Stimulated activated CD4-positive, alpha-beta T cell treated with anti-CD3 and anti-CD28 coated beads, Interleukin-2, amount 100 ng/mL, for 24 hours (primary cell): ENCODE results near the gene KLF13.

Source experiments
- DNase-seq, 2 donors: peaks; one replicate each; pipeline ENCODE4 v3.0.0-alpha.2; 2020

Gene KLF13

DNA sequence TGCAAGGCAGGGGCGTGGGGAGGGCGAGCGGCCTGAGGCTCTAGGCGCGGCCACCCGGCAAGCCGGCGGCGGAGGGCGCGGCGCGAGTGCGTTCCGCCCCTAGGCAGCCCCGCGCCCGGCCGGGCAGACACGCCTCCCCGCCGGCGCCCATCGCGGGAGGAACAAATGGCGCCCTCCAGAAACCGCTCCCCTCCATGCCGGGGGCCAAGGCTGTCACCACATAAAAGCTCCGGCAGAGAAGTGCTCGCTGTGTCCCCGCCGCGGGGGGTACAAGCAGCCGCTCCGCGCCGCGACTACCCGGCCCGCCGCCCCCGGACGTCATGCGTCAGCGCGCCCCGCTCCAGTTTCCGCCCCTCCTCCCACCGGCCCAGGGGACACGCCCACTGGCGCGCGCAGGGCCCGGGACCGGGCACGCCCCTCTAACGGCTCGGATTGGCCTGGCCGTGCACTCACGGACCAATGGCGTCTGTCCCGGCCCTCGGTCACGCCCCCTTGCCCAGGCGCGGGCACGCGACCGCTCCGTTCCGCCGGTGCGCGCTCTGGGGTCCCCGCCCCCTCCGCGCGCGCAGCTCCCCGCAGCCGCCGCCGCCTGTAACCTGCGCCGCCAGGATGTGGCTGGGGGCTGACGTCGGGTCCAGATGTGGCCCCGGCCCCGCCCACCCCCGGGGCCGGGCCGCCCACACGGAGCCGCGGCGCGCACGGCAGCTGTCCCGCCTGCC, at the start of gene KLF13:
Gene KLF13, plus strand, starts transcription at position 680 of the 719 bp plus-strand sequence. CDS start 378 bp downstream, outside the sequence.
- DNase-seq: peak; percentile 99 to 100

DNA sequence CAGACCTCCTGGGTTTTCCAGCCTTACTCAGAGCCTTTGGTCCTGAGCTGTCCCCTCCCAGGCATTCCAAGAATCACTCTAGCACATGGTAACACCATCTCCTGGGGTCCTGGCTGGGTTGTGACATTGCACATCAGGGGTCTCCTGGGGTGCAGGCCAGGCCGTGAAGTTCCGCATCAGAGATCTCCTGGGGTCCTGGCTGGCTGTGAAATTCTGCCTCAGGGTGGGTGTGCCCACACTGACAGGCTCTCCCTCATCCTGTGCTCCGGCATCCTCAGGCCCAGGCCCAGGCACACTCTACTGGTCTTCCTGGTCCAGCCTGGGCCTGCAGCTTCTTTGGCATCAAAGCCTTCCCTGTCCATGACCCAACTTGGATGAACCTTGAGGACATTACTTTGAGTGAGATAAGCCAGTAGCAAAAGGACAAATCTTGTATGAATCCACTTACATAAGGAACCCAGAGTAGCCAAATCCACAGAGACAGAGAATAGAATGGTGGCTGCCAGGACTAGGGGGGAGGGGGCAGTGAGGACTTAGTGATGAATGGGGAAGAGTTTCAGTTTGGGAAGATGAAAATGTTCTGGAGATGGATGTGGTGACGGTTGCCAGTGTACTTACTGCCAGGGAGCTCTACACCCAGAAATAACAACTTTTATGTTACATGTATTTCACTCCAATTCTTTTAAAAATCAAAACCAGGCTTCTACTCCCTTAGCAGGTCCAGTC, 49.1 kb upstream of the KLF13 start:
- DNase-seq: no peak

DNA sequence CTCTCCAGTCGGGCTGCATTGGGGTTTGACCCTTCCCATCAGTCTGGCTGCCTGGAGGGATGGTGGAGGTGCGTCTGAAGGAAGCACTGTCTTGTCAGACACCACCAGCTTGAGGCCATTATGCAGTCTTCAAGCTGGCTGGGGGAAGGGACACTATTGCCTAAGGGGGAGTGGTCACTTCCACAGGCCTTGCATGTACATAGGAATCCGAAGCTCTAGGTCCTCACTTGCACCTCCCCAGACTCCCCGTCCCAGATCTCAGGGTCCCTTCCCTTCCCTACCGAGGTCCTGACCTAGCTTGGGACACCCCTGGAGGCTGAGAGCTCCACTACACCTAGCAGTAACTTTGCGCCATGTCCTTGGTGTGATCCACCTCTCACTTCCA, 48.6 kb upstream of the KLF13 start:
- DNase-seq: peak in 1 of 2 donors; percentile 14

DNA sequence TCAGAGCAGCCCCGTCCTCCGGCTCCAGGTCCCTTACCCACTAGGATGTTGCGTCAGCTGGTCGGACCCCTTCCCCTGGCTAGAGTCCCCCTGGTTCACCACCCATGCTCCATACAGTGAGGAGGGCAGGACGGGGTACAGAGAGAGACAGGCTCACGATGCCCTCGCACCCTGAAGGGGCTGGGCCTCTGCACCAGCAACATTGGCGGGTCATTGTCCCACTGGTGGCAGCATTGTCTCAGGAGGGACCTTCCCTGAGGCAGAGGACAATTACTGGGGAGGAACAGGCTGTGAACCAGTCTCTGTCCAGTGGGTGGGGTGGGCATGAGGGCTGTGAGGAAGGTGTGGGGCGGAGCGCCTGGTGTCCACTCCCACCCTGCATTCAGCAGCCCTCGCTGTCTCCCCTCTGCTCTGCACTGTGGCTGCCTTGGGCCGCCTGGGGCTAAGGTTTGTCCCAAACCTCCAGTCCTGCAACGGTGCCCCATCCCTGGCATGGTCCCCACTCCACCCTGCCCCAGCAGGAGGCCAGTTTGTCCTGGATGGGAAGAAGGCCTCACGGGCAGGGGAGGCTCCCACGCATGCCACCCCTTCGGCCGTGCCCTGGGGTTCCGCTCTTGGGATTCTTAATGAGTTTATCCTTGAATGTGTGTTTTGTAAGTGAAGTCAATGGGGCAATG, 48.0 kb upstream of the KLF13 start:
- peak in 1 of 2 donors; percentile 14 for DNase-seq

DNA sequence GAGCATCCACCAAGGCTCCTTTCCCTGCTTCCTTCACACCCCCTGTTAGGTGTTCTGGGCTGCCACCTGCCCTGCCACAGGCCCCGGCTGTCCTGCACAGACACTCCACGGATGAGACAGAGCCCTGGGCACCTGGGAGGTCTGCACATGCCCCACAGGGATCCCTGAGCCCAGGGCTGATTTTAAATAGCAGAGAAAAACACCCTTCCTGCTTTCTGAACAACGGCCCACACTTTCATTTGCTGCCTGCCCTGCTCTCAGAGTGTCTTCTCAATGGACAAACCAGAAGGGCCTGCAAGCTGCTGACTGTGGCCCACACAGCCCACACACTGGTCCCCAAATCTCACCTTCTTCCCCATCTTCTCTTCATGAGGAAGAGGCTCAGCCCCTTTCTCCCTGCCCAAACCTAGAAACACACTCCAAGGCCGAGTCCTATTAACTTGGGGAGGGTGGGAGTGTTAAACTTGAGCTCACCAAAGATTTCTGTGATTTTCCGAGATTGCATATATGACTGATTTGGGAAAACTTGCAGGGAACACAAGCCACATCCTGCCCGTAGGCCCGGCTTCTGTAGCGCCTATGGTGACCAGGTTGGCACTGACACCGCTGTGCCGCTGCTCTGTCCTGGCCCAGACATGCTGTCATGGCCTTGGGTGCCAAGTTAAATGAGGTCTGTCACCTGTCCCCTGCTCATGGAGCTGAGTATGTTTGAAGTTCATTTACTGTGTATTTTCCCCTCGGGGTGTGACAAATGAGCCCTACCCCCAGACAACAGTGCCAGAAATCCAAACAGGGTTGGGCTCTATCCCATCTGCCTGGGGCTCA, 47.2 kb upstream of the KLF13 start:
- DNase-seq: peak in 1 of 2 donors; percentile 15

DNA sequence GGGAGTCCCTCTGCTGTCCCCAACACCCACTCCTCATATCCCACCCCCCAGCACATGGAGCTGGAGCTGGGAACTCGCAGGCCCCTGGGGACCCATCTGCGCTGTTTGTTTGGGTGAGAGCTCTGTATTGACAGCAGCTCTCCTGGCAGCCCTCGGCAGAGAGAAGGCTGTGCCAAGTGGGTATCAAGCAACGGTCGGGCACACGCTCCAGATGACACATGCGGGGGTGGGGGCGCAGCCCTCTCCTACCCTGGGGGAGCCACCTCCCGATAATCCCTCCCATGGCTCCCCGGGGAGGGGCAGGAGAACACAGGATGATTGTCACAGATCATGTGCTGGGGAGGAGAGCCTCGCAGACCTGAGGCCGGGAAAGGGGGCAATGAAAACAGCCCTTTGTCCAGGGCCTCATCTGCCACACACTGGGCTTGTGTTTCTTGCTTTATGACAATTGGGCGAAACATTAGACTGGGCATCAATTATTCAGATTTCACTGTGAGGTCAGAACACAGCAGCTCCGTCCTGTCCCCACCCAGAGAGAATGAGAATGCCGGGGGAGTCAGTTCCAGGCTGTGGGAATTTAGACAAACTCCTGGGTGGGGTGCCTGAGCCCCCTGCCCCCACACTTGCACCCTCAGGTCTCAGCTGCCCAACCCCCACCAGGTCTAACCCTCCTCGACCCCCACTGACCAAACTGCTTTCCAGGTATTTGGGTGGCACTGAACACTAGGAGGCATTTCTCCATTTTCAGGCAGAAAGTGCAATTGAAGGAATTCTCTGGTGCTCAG, 46.4 kb upstream of the KLF13 start:
- DNase-seq: no peak

DNA sequence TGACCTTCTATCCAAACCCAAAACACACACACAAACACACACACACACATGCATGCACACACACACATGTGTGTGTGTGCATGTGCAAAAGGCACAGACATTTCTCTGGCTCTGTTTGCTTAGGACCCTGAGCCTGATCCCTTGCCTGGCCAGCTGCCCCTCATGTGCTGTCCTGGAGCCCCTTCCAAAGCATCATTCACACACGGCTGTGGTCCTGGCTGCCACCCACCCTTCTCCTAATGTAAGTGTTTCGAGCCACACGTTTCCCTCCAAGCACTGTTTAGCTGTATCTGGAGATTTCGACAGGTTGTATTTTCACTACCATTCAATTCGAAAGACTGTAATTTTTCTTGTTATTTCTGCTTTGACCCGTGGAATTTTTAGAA, 45.8 kb upstream of the KLF13 start:
- DNase-seq: no peak

DNA sequence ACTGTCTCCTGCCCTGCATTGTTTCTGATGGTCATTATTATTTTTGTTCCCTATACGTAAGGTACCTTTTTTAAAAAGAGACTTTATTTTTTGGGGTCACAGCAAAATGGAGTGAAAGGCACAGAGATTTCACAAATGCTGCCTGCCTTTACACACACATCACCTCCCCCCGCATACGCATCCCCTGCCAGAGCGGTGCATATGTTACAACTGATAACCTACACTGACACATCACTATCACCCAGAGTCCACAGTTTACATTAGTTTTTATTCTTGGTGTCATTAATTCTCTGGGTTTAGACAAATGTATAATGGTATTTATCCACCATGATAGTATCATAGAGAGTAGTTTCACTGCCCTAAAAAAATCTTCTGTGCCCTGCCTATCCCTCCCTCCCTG, 43.6 kb upstream of the KLF13 start:
- DNase-seq: no peak

DNA sequence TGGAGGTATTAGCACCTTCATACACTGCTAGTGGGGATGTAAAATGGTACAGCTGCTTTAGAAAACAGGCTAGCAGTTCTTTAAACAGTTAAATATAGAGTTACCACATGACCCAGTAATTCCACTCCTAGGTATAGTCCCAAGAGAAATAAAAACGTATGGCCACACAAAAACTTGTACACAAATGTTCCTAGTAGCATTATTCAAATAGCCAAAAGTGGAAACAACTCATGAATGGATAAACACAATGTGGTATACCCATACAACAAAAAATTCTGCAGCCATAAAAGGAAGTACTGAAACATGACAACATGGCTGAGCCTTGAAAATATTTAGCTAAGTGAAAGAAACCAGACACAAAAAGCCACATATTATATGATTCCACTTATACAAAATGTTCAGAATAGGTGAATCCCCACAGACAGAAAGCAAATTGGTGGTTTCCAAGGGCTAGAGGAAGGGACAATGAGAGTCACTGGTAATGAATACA, 40.8 kb upstream of the KLF13 start:
- DNase-seq: no peak

DNA sequence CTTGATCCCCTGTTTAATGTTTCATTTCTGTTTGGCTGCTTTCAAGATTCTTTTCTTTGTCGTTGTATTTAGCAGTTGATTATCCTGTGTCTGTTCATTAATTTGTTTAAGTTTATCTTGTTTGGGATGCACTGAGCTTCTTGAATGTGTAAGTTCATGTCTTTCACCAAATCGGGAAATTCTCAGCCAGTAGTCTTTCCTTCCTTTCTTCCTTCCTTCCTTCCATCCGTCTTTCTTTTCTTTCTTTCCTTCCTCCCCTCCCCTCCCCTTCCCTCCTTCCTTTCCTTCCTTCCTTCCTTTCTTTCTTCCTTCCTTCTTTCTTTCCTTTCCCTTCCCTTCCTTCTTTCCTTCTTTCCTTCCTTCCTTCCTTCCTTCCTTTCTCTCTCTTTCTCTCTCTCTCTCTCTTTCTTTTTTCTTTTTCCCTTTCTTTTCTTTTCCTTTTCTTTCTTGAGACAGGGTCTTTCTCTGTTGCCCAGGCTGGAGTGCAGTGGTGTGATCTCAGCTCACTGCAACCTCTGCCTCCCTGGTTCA, 35.5 kb upstream of the KLF13 start:
- no peak for DNase-seq

DNA sequence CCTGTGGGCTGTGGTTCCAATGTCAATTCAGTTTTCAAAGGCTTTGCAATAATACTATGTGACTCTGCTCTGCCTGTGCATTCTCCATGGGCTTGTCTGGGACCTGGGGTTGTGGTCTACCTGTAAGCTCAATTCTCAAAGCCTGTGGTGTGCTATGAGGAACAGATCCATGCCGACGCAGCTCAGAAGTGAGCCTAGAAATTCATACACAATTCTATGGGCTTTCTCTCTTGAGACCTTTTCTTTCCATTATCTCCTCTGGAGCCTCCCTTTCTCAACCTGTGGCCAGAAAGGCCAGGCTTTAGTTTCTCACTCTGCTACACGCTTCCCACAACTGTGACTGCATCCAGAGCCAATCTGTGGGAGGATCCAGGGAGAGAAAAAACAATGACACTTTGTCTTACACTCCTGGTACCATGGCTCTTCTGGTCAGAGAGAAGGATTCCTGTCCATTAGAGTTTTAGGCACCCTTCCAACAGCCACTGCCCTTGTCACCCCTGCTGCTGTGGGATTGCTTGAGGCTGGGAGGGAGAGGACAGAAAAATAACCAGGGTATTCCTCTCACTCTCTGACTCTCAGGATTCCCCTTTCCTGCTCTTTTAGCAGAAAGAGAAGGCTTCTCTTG, 34.1 kb upstream of the KLF13 start:
- peak in 1 of 2 donors; percentile 15 for DNase-seq

DNA sequence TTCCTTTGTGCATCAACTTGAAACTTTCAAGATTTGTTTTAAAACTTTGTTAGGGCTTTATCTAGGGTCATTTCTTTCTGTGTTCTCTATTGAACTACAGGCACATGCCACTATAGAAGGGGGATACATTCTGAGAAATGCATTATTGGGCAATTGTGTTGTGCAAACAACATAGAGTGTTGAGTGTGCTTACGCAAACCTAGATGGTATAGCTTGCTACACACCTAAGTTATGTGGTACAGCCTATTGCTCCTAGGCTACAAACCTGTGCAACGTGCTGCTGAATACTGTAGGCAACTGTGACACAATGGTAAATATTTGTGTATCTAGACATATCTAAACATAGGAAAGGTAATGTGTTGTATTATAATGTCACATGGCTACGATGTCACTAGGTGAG, 33.0 kb upstream of the KLF13 start:
- no peak for DNase-seq

DNA sequence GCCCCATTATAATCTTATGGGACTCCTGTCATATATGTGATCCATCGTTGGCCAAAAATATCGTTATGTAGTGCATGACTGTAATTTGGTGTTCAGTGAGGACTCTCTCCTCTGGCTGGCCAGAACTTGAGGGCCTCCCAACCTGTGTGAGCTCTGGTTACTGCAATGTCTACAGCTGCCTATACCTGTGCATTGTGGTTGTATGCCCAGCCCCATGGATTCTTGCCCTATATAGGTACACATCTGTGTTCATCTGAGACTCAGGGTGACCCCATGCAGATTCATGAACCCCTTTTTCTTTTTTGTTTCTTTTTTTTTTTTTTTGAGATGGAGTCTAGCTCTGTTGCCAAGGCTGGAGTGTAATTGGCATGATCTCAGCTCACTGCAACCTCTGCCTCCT, 32.6 kb upstream of the KLF13 start:
- no peak for DNase-seq

DNA sequence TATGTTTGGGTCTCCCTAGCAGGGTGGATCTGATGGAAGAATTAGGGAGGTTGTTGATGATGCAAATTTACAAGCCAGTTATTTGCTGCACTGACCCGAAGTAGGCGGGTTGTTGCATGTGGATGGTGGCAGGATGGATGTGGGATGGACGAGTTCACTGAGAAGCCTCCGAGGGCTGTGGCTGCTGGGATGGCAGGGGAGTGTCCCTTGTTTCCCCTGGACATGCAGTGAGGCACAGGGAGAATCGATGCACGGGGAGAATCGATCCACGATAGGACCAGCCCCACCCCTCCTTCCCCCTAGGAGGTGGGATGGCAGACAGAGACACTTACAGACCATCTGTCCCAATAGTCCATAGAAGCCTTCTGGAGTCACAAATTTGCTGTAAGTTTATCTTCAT, 31.0 kb upstream of the KLF13 start:
- DNase-seq: no peak

DNA sequence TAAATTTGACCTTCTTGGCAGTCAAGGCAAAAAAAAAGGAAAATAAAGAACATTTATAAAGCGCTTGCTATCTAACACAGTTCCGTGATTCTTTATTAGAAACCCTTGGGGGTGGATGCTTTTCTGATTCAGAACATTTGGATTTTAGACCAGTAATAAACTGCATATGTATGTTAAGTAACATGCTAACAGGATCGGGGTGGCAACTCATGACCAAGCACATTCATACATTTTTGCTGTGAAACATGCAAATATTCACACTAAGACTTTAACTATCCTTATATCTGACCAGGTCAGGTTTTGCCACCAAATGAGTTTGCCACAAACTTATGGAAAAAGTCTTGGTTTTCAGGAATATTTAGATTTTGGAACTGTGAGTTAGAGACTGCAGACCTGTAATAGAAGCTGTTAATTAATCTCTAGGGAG, 30.4 kb upstream of the KLF13 start:
- no peak for DNase-seq

DNA sequence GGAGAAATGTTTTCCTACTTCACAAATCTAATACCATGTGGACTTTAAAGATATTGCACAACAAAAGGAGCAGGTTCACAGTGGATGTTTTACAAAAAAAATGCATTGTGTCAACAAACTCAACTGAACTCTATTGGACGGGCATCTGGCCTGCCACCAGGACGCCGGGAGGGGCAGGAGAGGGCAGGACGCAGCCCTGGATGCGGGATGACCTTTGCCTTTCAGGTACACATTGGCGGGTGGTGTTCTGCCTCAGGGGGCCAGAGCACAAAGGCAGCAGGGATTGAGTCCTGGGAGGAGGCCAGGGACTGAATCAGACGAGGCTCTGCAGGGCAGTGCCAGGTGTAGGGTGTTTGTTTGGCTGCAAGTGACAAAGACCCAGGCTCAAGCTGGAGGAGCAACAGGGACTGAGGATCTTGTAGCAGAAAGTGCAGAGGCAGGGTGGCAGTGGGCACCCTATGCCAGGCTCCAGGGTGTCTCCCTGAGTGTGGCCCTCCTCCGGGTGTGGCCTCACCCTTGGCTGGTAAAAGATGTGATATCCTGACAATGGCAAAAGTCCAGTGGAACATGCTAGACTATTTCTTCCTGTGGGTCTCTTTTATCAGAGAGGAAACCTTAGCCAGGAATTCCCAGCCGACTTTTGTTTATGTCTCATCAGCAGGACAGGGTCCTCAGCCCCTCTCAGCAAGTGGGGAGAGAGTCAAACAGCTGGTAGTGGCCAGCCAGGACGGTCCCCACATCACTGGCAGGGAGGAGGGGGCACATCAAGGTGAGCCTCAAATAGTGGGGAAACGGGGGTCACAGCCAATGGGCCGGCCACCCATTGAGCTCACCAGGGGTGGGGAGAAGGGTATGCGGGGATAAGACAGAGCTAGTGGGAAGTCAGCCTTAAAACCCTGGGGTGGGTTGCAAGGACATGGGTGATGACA, 29.7 kb upstream of the KLF13 start:
- peak in 1 of 2 donors; percentile 16 for DNase-seq

DNA sequence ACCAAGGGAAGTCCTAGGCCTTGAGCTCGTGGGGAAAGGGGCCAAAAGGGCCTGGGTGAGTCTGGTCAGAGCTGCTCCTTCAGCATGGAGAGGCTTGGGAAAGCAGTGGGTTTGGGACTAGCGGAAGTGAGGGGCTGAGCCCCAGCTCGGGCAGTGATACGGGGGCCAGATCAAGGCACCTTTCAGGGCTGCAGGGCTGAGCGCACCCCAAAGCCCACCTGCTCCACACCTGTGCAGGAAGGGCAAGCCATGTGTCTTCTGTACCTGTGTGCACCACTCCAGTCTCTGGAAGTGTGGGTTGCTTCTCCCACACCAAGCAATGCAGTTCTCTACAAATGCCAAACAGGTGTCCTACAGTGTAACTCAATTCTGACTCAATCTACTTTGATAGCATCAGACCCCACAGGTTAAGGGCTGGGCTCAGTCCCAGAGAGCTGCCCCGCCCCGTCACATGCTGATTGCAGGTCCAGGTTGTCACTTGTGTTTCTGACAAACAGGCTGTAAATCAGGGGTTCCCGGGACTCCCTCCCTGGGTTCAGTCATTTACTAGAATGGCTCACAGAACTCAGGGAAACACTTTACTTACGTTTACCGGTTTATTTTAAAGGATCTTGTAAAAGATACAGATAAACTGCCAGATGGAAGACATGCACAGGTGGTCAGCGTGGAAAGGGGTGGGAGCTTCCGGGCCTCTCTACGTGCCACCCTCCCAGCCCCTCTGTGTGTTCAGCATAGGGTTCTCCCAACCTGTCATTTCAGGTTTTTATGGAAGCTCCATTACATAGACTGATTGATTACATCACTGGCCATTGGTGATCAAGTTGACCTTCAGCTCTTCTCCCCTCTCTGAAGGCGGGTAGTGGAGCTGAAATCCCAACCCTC, 28.8 kb upstream of the KLF13 start:
- DNase-seq: peak in 1 of 2 donors; percentile 11

DNA sequence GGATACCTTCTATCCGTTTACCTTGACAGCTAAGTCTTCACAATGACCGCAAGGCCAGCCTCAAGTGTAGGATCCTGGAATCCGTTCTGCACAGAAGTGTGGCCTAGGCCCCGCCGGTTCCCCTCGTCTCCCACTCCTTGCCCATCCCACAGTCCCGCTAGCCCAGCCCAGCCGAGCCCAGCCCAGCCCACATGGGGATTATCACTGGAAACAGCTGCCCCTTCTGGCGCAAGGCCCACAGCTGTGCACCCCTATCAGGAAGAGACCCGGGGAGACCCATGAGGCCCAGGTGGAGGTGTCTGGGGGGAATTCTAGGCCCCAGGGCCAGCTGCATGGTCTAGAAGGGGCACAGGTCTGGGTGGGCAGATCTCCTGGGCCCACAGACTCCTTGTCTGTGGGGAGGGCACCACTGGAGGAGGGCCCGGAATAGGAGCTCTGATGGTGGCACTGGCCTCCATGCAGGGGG, 27.9 kb upstream of the KLF13 start:
- peak in 1 of 2 donors; percentile 15 for DNase-seq

DNA sequence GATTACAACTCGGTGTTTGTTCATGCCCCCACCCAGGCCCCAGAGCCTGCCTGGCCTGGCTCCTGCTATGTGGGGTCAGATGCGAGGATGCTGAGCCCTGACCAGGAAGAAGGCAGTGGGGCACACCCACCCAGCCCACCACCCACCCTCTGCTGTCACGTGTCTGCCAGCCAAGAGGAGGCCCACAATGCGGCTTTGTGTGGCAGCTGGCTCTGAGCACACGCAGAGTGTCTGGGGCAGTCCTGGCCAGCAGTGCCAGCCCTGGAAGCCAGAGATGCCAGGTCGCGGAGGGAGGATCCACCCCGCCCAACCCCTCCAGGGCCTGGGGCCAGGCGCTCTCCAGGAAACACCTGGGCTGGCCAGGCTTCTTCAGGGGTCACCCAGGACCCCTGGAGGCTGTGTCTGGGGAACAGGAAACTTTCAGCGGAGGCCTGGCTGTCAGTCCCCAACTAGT, 26.4 kb upstream of the KLF13 start:
- peak in 1 of 2 donors; percentile 11 for DNase-seq
